SK-N-SH treated with all-trans-retinoic acid at 6 μM for 48 hours (cell line): ENCODE data around the gene TAF1L.

Experiments
- ATAC-seq: fragments of 200-7000 bp; cut with Tn5 transposase; 3 replicates; pipeline ENCODE4 v1.9.1; 2020; ENCODE audit warnings: mild to moderate bottlenecking, moderate library complexity
- ARNTL ChIP-seq: fragments of 450-650 bp; formaldehyde crosslinking; IDR thresholded peaks from 2 replicates; pipeline ENCODE4 v1.5.0; 2020; ENCODE audit warnings: low read depth, mild to moderate bottlenecking, moderate library complexity, borderline replicate concordance
- BACH2 ChIP-seq: fragments of 250-450 bp; sonication (Bioruptor Pico); IDR thresholded peaks from 2 replicates; pipeline ENCODE4 v1.9.0; 2021; ENCODE audit warnings: mild to moderate bottlenecking, borderline replicate concordance
- CSDC2 ChIP-seq: fragments of 250-450 bp; sonication (Bioruptor Pico); IDR thresholded peaks from 2 replicates; pipeline ENCODE4 v1.5.0; 2020; ENCODE audit warnings: mild to moderate bottlenecking, moderate library complexity
- GLIS3 ChIP-seq: fragments of 250-450 bp; sonication (Bioruptor Pico); IDR thresholded peaks from 2 replicates; pipeline ENCODE4 v1.5.0; 2020; ENCODE audit warnings: mild to moderate bottlenecking, moderate library complexity
- PATZ1 ChIP-seq: fragments of 250-450 bp; sonication (Bioruptor Pico); IDR thresholded peaks from 2 replicates; pipeline ENCODE4 v1.8.0; 2020; ENCODE audit warnings: mild to moderate bottlenecking, moderate library complexity, borderline replicate concordance
- PPARA ChIP-seq: fragments of 250-450 bp; sonication (Bioruptor Pico); IDR thresholded peaks from 2 replicates; pipeline ENCODE4 v1.5.0; 2020; ENCODE audit warnings: mild to moderate bottlenecking, borderline replicate concordance
- RARB ChIP-seq: fragments of 250-450 bp; sonication (Bioruptor Pico); IDR thresholded peaks from 2 replicates; pipeline ENCODE4 v1.8.0; 2021; ENCODE audit warnings: mild to moderate bottlenecking, moderate library complexity
- SNAI2 ChIP-seq: fragments of 250-450 bp; sonication (Bioruptor Pico); IDR thresholded peaks from 2 replicates; pipeline ENCODE4 v1.5.0; 2020; ENCODE audit warnings: mild to moderate bottlenecking, moderate library complexity
- TCF4 ChIP-seq: fragments of 250-450 bp; sonication (Bioruptor Pico); IDR thresholded peaks from 2 replicates; pipeline ENCODE4 v1.8.0; 2021; ENCODE audit warnings: mild to moderate bottlenecking, moderate library complexity, borderline replicate concordance
- TOX ChIP-seq: fragments of 250-450 bp; sonication (Bioruptor Pico); IDR thresholded peaks from 2 replicates; pipeline ENCODE4 v1.8.0; 2021; ENCODE audit warnings: mild to moderate bottlenecking, moderate library complexity, borderline replicate concordance
- TSHZ2 ChIP-seq: fragments of 250-450 bp; sonication (Bioruptor Pico); IDR thresholded peaks from 2 replicates; pipeline ENCODE4 v1.5.0; 2020; ENCODE audit warnings: mild to moderate bottlenecking, moderate library complexity
- ZC3H10 ChIP-seq: fragments of 250-450 bp; sonication (Bioruptor Pico); IDR thresholded peaks from 2 replicates; pipeline ENCODE4 v1.5.1; 2021; ENCODE audit warnings: mild to moderate bottlenecking, moderate library complexity
- ZFP3 ChIP-seq: fragments of 250-450 bp; sonication (Bioruptor Pico); IDR thresholded peaks from 2 replicates; pipeline ENCODE4 v1.5.0; 2020; ENCODE audit warnings: mild to moderate bottlenecking, moderate library complexity
- ZFP30 ChIP-seq: fragments of 450-650 bp; formaldehyde crosslinking; IDR thresholded peaks from 2 replicates; pipeline ENCODE4 v1.5.0; 2022; ENCODE audit warnings: mild to moderate bottlenecking, moderate library complexity
- ZNF565 ChIP-seq: fragments of 450-650 bp; formaldehyde crosslinking; conservative IDR thresholded peaks from 2 replicates; pipeline ENCODE4 v1.5.0; 2020; ENCODE audit warnings: low read depth, mild to moderate bottlenecking, moderate library complexity
- ZNF70 ChIP-seq: fragments of 450-650 bp; formaldehyde crosslinking; IDR thresholded peaks from 2 replicates; pipeline ENCODE4 v1.5.0; 2020; ENCODE audit warnings: mild to moderate bottlenecking, moderate library complexity
- ZNF8 ChIP-seq: fragments of 450-650 bp; formaldehyde crosslinking; IDR thresholded peaks from 2 replicates; pipeline ENCODE4 v1.5.0; 2020; ENCODE audit warnings: mild to moderate bottlenecking, moderate library complexity
- TF ChIP-seq, protein P1 (sequence below): fragments of 250-450 bp; sonication (Bioruptor Pico); IDR thresholded peaks from 2 replicates; pipeline ENCODE4 v1.5.1; 2020; ENCODE audit warnings: low read depth, mild to moderate bottlenecking, moderate library complexity
- TF ChIP-seq, protein P2 (sequence below): fragments of 250-450 bp; sonication (Bioruptor Pico); IDR thresholded peaks from 2 replicates; pipeline ENCODE4 v1.5.1; 2021; ENCODE audit warnings: mild to moderate bottlenecking, moderate library complexity
- TF ChIP-seq, protein P3 (sequence below): fragments of 250-450 bp; sonication (Bioruptor Pico); IDR thresholded peaks from 2 replicates; pipeline ENCODE4 v1.8.0; 2021; ENCODE audit warnings: low read depth, mild to moderate bottlenecking, moderate library complexity, borderline replicate concordance

The TAF1L gene

DNA sequence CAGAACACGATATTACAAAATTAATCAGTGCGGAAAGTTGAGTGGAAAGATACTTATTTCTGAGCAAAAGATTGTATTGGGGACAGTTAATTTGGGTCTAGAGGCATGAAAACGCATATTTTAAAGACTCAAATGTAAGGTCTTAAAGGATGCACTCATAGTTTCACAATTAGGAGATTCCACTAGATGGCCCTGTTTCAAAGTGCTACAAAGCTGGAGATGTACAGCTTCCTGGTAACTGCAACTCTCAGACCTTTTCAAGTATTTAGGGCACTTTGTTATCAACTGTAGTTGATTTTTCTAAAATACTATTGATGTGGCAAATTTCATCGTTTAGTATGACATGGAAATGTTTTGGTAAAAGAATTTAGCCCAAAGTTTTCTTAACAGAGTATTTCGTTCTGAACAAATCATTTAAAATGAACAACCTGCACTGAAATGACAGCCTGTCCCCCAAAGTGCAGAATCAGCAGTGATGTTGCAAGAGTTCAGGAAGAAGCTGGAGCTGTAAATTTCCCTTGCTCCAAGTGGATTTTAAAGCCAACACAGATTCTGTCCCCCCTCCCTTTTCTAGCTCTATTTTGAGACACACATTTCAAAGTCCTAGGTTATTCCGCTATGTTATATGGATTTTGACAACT lies 46.3 kb downstream of the TAF1L start (continued):
- TF ChIP-seq PATZ1, result no peak
- TF ChIP-seq ZNF8 (CRISPR knock-in tag), result no peak
- no peak for TF ChIP-seq ARNTL (CRISPR knock-in tag)
- no peak for TF ChIP-seq TSHZ2
- TF ChIP-seq BACH2, result no peak
- no peak for TF ChIP-seq ZFP3 (CRISPR knock-in tag)

GRCh38 chr9:32587901-32588300 lies 47.6 kb downstream of the TAF1L start:
- TF ChIP-seq BACH2 (no peak), GLIS3 (CRISPR knock-in tag) (no peak), TCF4 (CRISPR knock-in tag) (no peak), ZC3H10 (CRISPR knock-in tag) (no peak), SNAI2 (CRISPR knock-in tag) (no peak), TOX (CRISPR knock-in tag) (no peak), ZNF70 (CRISPR knock-in tag) (no peak), ZNF8 (CRISPR knock-in tag) (no peak), ZNF565 (CRISPR knock-in tag) (no peak), ZFP30 (CRISPR knock-in tag) (no peak), CSDC2 (CRISPR knock-in tag) (no peak), PATZ1 (no peak), ARNTL (CRISPR knock-in tag) (no peak), ZFP3 (CRISPR knock-in tag) (no peak), PPARA (CRISPR knock-in tag) (no peak)
- TF ChIP-seq, protein P1, sequence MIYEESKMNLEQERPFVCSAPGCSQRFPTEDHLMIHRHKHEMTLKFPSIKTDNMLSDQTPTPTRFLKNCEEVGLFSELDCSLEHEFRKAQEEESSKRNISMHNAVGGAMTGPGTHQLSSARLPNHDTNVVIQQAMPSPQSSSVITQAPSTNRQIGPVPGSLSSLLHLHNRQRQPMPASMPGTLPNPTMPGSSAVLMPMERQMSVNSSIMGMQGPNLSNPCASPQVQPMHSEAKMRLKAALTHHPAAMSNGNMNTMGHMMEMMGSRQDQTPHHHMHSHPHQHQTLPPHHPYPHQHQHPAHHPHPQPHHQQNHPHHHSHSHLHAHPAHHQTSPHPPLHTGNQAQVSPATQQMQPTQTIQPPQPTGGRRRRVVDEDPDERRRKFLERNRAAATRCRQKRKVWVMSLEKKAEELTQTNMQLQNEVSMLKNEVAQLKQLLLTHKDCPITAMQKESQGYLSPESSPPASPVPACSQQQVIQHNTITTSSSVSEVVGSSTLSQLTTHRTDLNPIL (CRISPR knock-in tag), result no peak
- TF ChIP-seq, protein P2, sequence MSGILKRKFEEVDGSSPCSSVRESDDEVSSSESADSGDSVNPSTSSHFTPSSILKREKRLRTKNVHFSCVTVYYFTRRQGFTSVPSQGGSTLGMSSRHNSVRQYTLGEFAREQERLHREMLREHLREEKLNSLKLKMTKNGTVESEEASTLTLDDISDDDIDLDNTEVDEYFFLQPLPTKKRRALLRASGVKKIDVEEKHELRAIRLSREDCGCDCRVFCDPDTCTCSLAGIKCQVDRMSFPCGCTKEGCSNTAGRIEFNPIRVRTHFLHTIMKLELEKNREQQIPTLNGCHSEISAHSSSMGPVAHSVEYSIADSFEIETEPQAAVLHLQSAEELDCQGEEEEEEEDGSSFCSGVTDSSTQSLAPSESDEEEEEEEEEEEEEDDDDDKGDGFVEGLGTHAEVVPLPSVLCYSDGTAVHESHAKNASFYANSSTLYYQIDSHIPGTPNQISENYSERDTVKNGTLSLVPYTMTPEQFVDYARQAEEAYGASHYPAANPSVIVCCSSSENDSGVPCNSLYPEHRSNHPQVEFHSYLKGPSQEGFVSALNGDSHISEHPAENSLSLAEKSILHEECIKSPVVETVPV (CRISPR knock-in tag), result no peak
- TF ChIP-seq, all 23 proteins: peak for 0
- ATAC-seq, result no peak

GRCh38 chr9:32584784-32585183 lies 50.7 kb downstream of the TAF1L start:
- ATAC-seq, result no peak

More at GRCh38 chr9:32584784-32585183, 50.7 kb downstream of the TAF1L start:
- TF ChIP-seq ZFP30 (CRISPR knock-in tag), result no peak
- no peak for TF ChIP-seq ZC3H10 (CRISPR knock-in tag)
- TF ChIP-seq, protein P1 (CRISPR knock-in tag), result no peak
- TF ChIP-seq RARB (CRISPR knock-in tag), result no peak
- no peak for TF ChIP-seq TOX (CRISPR knock-in tag)
- TF ChIP-seq, protein P3, sequence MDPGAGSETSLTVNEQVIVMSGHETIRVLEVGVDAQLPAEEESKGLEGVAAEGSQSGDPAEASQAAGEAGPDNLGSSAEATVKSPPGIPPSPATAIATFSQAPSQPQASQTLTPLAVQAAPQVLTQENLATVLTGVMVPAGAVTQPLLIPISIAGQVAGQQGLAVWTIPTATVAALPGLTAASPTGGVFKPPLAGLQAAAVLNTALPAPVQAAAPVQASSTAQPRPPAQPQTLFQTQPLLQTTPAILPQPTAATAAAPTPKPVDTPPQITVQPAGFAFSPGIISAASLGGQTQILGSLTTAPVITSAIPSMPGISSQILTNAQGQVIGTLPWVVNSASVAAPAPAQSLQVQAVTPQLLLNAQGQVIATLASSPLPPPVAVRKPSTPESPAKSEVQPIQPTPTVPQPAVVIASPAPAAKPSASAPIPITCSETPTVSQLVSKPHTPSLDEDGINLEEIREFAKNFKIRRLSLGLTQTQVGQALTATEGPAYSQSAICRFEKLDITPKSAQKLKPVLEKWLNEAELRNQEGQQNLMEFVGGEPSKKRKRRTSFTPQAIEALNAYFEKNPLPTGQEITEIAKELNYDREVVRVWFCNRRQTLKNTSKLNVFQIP, result no peak
- TF ChIP-seq SNAI2 (CRISPR knock-in tag), result no peak
- TF ChIP-seq ARNTL (CRISPR knock-in tag), result no peak
- TF ChIP-seq ZNF70 (CRISPR knock-in tag), result no peak
